HEK293 (cell line): ENCODE measurements around the gene SLAMF6.
"Not testable (repeated sequence)": the region's sequence is repeated elsewhere in the genome, so short reads cannot be mapped to it uniquely, and the experiment has no call there.

Experiments
- CTCF ChIA-PET: fragments of 350-600 bp; formaldehyde crosslinking; extraction: SDS; loops from one replicate; lab custom pipeline; 2021; ENCODE audit warnings: antibody characterized with exemption; lab: Yijun Ruan, JAX
- POLR2A ChIA-PET: fragments of 300-600 bp; formaldehyde crosslinking; extraction: SDS; loops from one replicate; lab custom pipeline; 2020; ENCODE audit warnings: antibody characterized with exemption, inconsistent platforms; lab: Yijun Ruan, JAX
- H3K27ac ChIP-seq: fragments of 200-500 bp; sonication (Bioruptor generic); 2 replicates; pipeline ENCODE4 v1.5.1; 2014; ENCODE audit warnings: low read depth, low read length, control low read depth, inconsistent platforms; ENCODE audit errors: extremely low read depth
- H3K36me3 ChIP-seq, 2 experiments: fragments of 200-500 bp in 1 of 2; sonication (Bioruptor generic) in 1 of 2; 1 replicate in 1 of 2; 2 replicates in 1 of 2; pipeline ENCODE4 v1.5.1; 2014 to 2017; ENCODE audit warnings: inconsistent platforms in 2 of 2, low read length in 2 of 2; ENCODE audit not compliant: control insufficient read depth in 2 of 2, insufficient read depth in 1 of 2
- H3K4me1 ChIP-seq: fragments of 200-500 bp; sonication (Bioruptor generic); 2 replicates; pipeline ENCODE4 v1.5.1; 2014; ENCODE audit warnings: mild to moderate bottlenecking, low read length, inconsistent platforms; ENCODE audit not compliant: control insufficient read depth, insufficient read depth
- H3K4me3 ChIP-seq: 2 replicates; pipeline ENCODE4 v1.5.1; 2011; ENCODE audit warnings: low read depth, mild to moderate bottlenecking, control low read depth, low read length, moderate library complexity
- H3K9me3 ChIP-seq: fragments of 200-500 bp; sonication (Bioruptor generic); 2 replicates; pipeline ENCODE4 v1.5.1; 2014; ENCODE audit warnings: low read depth, low read length, inconsistent platforms; ENCODE audit not compliant: control insufficient read depth, insufficient read depth
- KLF16 ChIP-seq: fragments of 450-650 bp; formaldehyde crosslinking; IDR thresholded peaks from 2 replicates; pipeline ENCODE4 v1.5.1; 2017; ENCODE audit warnings: missing biosample characterization, missing genetic modification characterization
- SETDB1 ChIP-seq: IDR thresholded peaks from one replicate; pipeline ENCODE4 v1.6.1; 2017; ENCODE audit warnings: mild to moderate bottlenecking, low read length, moderate library complexity, mixed read lengths; ENCODE audit not compliant: insufficient read length
- ZNF146 ChIP-seq: fragments of 450-650 bp; formaldehyde crosslinking; IDR thresholded peaks from 2 replicates; pipeline ENCODE4 v1.5.1; 2016; ENCODE audit warnings: missing biosample characterization, missing genetic modification characterization
- ZNF19 ChIP-seq: fragments of 450-650 bp; formaldehyde crosslinking; IDR thresholded peaks from 2 replicates; pipeline ENCODE4; 2016; ENCODE audit warnings: missing biosample characterization, missing genetic modification characterization, low read depth
- ZNF292 ChIP-seq: fragments of 450-650 bp; formaldehyde crosslinking; IDR thresholded peaks from 2 replicates; pipeline ENCODE4 v1.5.1; 2016; ENCODE audit warnings: low read depth, missing biosample characterization, missing genetic modification characterization, borderline replicate concordance
- ZSCAN23 ChIP-seq: fragments of 450-650 bp; formaldehyde crosslinking; IDR thresholded peaks from 2 replicates; pipeline ENCODE4 v1.5.1; 2016; ENCODE audit warnings: missing biosample characterization, missing genetic modification characterization

SLAMF6 gene

DNA sequence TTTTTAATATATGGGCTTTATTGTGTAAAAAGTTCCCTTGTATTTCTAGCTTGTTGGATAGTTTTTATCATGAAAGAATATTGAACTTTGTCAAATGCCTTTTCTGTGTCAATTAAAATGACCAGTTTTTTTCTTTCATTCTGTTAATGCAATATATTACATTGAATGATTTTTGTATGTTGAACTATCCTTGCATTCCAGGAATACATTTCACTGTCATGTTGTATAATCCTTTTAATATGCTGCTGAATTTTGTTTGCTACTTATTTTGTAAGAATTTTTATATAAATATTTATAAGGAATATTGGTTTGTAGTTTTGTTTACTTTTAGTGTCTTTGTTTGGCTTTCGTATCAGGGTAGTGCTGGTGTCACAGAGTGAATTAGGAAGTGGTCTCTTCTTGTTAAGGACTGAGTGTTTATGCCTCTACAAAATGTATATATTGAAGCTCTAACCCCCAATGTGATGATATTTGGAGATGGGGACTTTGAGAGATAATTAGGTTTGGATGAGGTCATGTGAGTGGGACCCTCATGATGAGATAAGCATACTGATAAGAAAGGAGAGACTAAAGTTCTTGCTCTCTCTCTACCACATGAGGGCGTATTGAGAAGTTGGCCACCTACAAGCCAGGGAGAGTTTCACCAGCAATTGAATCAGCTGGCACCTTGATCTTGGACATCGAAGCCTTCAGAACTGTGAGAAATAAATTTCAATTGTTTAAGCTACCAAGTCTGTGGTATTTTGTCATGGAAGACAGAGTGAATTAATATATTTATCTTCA, 12.0 kb upstream of the SLAMF6 start:
- TF ChIP-seq ZSCAN23 (tag by site-specific recombination) (no peak), SETDB1 (peak; percentile 55)
- H3K27ac ChIP-seq = no peak overlapping the region
- no peak overlapping the region for H3K4me3 ChIP-seq
- no peaks in the 10 kb centered on the region for H3K4me1 ChIP-seq
- ChIA-PET POLR2A (no interaction called here), CTCF (interaction anchor here (0.6 to 1.6 kb wide), 7 partner anchors 8 to 107 kb away, joined by 3 to 6 read pairs (median 5); no protein-coding TSS in a partner anchor)
- no peaks in the 10 kb centered on the region for H3K36me3 ChIP-seq
- H3K9me3 ChIP-seq = no peaks in the 10 kb centered on the region

DNA sequence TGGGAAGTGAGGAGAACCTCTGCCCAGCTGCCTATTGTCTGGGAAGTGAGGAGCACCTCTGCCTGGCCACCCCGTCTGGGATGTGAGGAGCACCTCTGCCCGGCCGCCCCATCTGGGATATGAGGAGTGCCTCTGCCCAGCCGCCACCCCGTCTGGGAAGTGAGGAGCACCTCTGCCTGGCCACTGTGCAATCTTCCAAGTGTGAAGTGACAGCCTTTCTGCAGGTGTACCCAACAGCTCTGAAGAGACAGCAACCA, 9.4 kb upstream of the SLAMF6 start:
- H3K9me3 ChIP-seq, POLR2A ChIA-PET, H3K4me1 ChIP-seq, CTCF ChIA-PET, H3K4me3 ChIP-seq, H3K36me3 ChIP-seq, H3K27ac ChIP-seq: not testable (repeated sequence)

DNA sequence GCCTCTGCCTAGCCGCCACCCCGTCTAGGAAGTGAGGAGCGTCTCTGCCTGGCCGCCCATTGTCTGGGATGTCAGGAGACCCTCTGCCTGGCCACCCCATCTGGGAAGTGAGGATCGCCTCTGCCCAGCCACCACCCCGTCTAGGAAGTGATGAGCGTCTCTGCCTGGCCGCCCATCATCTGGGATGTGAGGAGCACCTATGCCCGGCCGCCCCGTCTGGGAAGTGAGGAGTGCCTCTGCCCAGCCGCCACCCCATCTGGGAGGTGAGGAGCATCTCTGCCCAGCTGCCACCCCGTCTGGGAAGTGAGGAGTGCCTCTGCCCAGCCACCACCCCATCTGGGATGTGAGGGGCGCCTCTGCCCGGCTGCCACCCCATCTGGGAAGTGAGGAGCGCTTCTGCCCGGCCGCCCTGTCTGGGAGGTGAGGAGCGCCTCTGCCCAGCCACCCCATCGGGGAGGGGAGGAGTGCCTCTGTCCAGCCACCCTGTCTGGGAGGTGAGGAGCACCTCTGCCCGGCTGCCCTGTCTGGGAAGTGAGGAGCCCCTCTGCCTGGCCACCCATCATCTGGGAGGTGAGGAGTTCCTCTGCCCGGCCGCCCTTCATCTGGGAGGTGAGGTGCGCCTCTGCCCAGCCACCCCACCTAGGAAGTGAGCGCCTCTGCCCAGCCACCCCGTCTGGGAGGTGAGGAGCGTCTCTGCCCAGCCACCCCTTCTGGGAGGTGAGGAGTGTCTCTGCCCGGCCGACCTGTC, 8.9 kb upstream of the SLAMF6 start:
- H3K27ac ChIP-seq, POLR2A ChIA-PET, CTCF ChIA-PET: not testable (repeated sequence)

DNA sequence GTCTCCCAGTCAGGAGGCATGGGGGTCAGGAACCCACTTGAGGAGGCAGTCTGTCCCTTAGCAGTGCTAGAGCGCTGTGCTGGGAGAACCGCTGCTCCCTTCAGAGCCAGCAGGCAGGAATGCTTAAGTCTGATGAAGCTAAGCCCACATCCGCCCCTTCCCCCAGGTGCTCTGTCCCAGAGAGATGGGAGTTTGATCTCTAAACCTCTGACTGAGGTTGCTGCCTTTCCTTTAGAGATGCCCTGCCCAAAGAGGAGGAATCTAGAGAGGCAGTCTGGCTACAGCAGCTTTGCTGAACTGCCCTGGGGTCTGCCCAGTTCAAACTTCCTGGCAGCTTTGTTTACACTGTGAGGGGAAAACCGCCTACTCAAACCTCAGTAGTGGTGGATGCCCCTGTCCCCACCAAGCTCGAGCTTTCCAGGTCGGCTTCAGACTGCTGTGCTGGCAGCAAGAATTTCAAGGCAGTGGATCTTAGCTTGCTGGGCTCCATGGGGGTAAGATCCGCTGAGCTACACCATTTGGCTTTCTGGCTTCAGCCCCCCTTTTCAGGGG, 6.4 kb upstream of the SLAMF6 start:
- not testable (repeated sequence) for H3K36me3 ChIP-seq, H3K4me1 ChIP-seq, H3K4me3 ChIP-seq, H3K27ac ChIP-seq, H3K9me3 ChIP-seq
- CTCF ChIA-PET = interaction anchor here (0.6 kb wide), 1 partner anchor 156 kb away, joined by 4 read pairs; no protein-coding TSS in a partner anchor
- POLR2A ChIA-PET = interaction anchor here (0.5 kb wide), 1 partner anchor 83 kb away, joined by 3 read pairs; no protein-coding TSS in a partner anchor

More for the DNA sequence above, 8.9 kb upstream of the SLAMF6 start:
- H3K9me3 ChIP-seq, H3K4me1 ChIP-seq, H3K36me3 ChIP-seq, H3K4me3 ChIP-seq: not testable (repeated sequence)

DNA sequence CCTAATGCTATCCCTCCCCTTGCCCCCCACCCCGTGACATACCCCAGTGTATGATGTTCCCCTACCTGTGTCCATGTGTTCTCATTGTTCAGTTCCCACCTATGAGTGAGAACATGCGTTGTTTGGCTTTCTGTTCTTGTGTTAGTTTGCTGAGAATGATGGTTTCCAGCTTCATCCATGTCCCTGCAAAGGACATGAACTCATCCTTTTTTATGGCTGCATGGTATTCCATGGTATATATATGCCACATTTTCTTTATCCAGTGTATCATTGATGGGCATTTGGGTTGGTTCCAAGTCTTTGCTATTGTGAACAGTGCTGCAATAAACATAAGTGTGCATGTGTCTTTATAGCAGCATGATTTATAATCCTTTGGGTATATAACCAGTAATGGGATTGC, 734 bp upstream of the SLAMF6 start:
- H3K36me3 ChIP-seq, POLR2A ChIA-PET, H3K9me3 ChIP-seq, H3K4me1 ChIP-seq, H3K4me3 ChIP-seq, H3K27ac ChIP-seq: not testable (repeated sequence)
- CTCF ChIA-PET = interaction anchor here (0.5 kb wide), 1 partner anchor 203 kb away, joined by 3 read pairs; no protein-coding TSS in a partner anchor
- TF ChIP-seq ZNF146 (tag by site-specific recombination) = peak; percentile 70
- TF ChIP-seq, all 188 proteins: peak for 1; not testable (repeated sequence) for 187

DNA sequence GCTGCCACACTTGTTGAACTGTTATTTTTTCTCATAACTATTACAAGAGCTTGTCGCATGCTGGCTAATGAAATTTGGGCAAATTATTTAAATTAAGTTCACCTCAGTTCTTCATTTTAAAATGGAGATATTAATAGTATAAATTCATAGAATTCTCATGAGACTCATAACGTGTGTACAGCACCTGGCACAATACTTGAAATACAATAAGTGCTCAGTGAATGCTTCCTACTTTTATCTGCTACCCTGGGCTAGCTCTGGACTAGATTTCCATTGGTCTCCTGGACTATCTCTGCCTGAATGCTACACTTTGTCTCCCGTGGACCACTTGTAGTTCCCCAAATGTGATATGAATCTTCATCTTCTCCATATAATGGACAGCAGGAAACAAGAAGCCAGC, 919 bp downstream of the SLAMF6 start:
- no peak overlapping the region for H3K4me3 ChIP-seq
- H3K4me1 ChIP-seq = no peaks in the 10 kb centered on the region
- H3K9me3 ChIP-seq = no peaks in the 10 kb centered on the region
- ChIA-PET POLR2A (no interaction called here), CTCF (interaction anchor here (0.6 kb wide), 1 partner anchor 55 kb away, joined by 4 read pairs; no protein-coding TSS in a partner anchor)
- no peak overlapping the region for H3K27ac ChIP-seq
- TF ChIP-seq KLF16 (tag by site-specific recombination) = no peak
- no peak for TF ChIP-seq ZNF19 (tag by site-specific recombination)
- no peak for TF ChIP-seq ZNF292 (tag by site-specific recombination)
- TF ChIP-seq, all 188 proteins: peak for 0
- no peaks in the 10 kb centered on the region for H3K36me3 ChIP-seq
